Measurements from ENCODE around the gene SLC27A5. TPM values are rescaled to one million over a fixed set of nuclear protein-coding genes. Genes with fewer than 3 reads are reported as not detected.

SLC27A5 gene
- total and polyA plus RNA-seq, 9 of the 15 experiments (the other 6 are each of a cell fraction or from before 2014, with no cell fraction given): 42.2 to 318 (median 64.7) TPM

GRCh38 chr19:58554494-58555368 lies 42.9 kb upstream of the SLC27A5 start, which contains the start of gene CHMP2A (continued):
- no peak for TF ChIP-seq TRIM25 (IDR thresholded peaks at IDR 0.05; ENCODE audit: borderline replicate concordance)
- no peak for TF ChIP-seq BCL6 (CRISPR knock-in tag; IDR thresholded peaks at IDR 0.05)
- TF ChIP-seq CBX3 (IDR thresholded peaks at IDR 0.05; ENCODE audit: borderline replicate concordance in 1 of 2, low read length in 2 of 2): no peak
- TF ChIP-seq ZKSCAN1 (IDR thresholded peaks at IDR 0.05; ENCODE audit: low read depth, low read length): 0 out of 2 replicates have a peak, but pooled peaks have one; percentile 9
- no peak for TF ChIP-seq COPS2 (conservative IDR thresholded peaks at IDR 0.05)
- TF ChIP-seq ZNF165 (CRISPR knock-in tag; IDR thresholded peaks at IDR 0.05; ENCODE audit: borderline replicate concordance): no peak; the same call in 1 of the 2 replicates
- TF ChIP-seq ZBTB17 (CRISPR knock-in tag; IDR thresholded peaks at IDR 0.05): peak; percentile 89
- TF ChIP-seq NFYB (IDR thresholded peaks at IDR 0.05; ENCODE audit: extremely low read depth, insufficient read length): no peak
- TF ChIP-seq TCF7 (IDR thresholded peaks at IDR 0.05; ENCODE audit: borderline replicate concordance): peak; percentile 73; the same call in 1 of the 2 replicates
- no peak for TF ChIP-seq SLC30A9 (CRISPR knock-in tag; IDR thresholded peaks at IDR 0.05)
- TF ChIP-seq ATF1 (CRISPR knock-in tag; IDR thresholded peaks at IDR 0.05): peak; percentile 59; the same call in 1 of the 2 replicates
- TF ChIP-seq ATF1 (tag; IDR thresholded peaks at IDR 0.05): peak; percentile 95
- peak; percentile 18 for TF ChIP-seq DACH1 (IDR thresholded peaks at IDR 0.05; ENCODE audit: partially characterized antibody)
- 0 out of 2 replicates have a peak, but pooled peaks have one; percentile 61 for TF ChIP-seq KAT7 (CRISPR knock-in tag; IDR thresholded peaks at IDR 0.05; ENCODE audit: borderline replicate concordance)
- TF ChIP-seq CREB1 (IDR thresholded peaks at IDR 0.05): peak; percentile 90
- peak; percentile 94 for TF ChIP-seq CREB1 (CRISPR knock-in tag; IDR thresholded peaks at IDR 0.05)
- no peak for TF ChIP-seq THRA (IDR thresholded peaks at IDR 0.05)

Data from K562 (cell line).